Loucy (cell line): ENCODE measurements around the gene POLR3E.

Experiments
- H2AFZ ChIP-seq: fragments of 200-600 bp; sonication (generic); 2 replicates; pipeline ENCODE4 v1.6.0; 2016; ENCODE audit warnings: antibody characterized with exemption, mild to moderate bottlenecking, low read length, moderate library complexity
- H3F3A ChIP-seq: fragments of 200-600 bp; 2 replicates; pipeline ENCODE4 v1.6.0; 2016; ENCODE audit warnings: antibody characterized with exemption, low read depth, mild to moderate bottlenecking
- H3K27me3 ChIP-seq: fragments of 200-600 bp; sonication (generic); 2 replicates; pipeline ENCODE4 v1.6.1; 2014; ENCODE audit warnings: low read length, mild to moderate bottlenecking; ENCODE audit not compliant: insufficient read depth, poor library complexity, severe bottlenecking
- H3K36me3 ChIP-seq: fragments of 200-600 bp; sonication (generic); 2 replicates; pipeline ENCODE4 v1.6.1; 2016; ENCODE audit warnings: low read length; ENCODE audit not compliant: insufficient read depth
- H3K4me1 ChIP-seq: fragments of 200-600 bp; sonication (generic); 2 replicates; pipeline ENCODE4 v1.5.1; 2014; ENCODE audit warnings: low read length, mild to moderate bottlenecking; ENCODE audit not compliant: insufficient read depth, poor library complexity, severe bottlenecking
- H3K4me2 ChIP-seq: fragments of 200-600 bp; sonication (generic); 2 replicates; pipeline ENCODE4 v1.6.0; 2014; ENCODE audit warnings: antibody characterized with exemption, low read length, low read depth, mild to moderate bottlenecking; ENCODE audit not compliant: poor library complexity, severe bottlenecking
- H3K4me3 ChIP-seq: fragments of 200-600 bp; sonication (generic); 2 replicates; pipeline ENCODE4 v1.5.1; 2014; ENCODE audit warnings: low read length, mild to moderate bottlenecking, mixed read lengths; ENCODE audit not compliant: poor library complexity, severe bottlenecking
- H3K79me2 ChIP-seq: fragments of 200-600 bp; sonication (generic); 2 replicates; pipeline ENCODE4 v1.6.1; 2014; ENCODE audit warnings: low read length; ENCODE audit not compliant: insufficient read depth
- H3K9ac ChIP-seq: fragments of 200-600 bp; sonication (generic); 2 replicates; pipeline ENCODE4 v1.6.0; 2014; ENCODE audit warnings: mild to moderate bottlenecking, low read depth, low read length, moderate library complexity; ENCODE audit not compliant: poor library complexity, severe bottlenecking
- H3K9me2 ChIP-seq: fragments of 200-600 bp; sonication (generic); replicated peaks from 2 replicates; pipeline ENCODE4 v1.6.1; 2016; ENCODE audit warnings: low read depth, low read length, mixed read lengths
- H3K9me3 ChIP-seq: fragments of 200-600 bp; sonication (generic); 2 replicates; pipeline ENCODE4 v1.6.1; 2014; ENCODE audit warnings: mild to moderate bottlenecking, antibody characterized with exemption, low read length, low read depth; ENCODE audit not compliant: insufficient read depth
- H4K20me1 ChIP-seq: fragments of 200-600 bp; sonication (generic); 2 replicates; pipeline ENCODE4 v1.6.0; 2014; ENCODE audit warnings: antibody characterized with exemption, low read length, mild to moderate bottlenecking; ENCODE audit not compliant: insufficient read depth, poor library complexity, severe bottlenecking
- EZH2phosphoT487 ChIP-seq: fragments of 200-600 bp; IDR thresholded peaks from 2 replicates; pipeline ENCODE4 v1.6.1; 2018; ENCODE audit warnings: antibody characterized with exemption, mild to moderate bottlenecking, moderate library complexity, borderline replicate concordance
- TF ChIP-seq, protein P1 (sequence below): fragments of 200-600 bp; sonication (generic); conservative IDR thresholded peaks from 2 replicates; pipeline ENCODE4 v1.5.1; 2014; ENCODE audit warnings: mild to moderate bottlenecking, antibody characterized with exemption, low read length

The POLR3E gene

DNA sequence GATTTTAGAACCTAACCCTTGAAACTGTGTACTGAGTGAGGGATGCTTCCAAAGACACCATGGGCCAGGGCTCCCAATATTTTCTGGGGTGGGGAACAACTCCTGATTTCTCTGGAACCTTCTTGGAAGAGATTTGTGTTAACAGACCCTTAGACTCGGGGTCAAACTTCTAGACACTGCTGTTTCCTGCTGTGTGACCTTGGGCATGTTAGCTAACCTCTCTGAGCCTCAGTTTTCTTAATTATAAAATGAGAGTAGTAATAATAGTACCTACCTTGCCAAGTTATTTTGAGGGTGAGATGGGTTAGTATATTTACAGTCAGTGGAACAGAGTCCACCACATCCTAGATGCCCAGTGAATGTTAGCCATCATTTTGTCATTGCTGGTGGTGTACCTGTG is 18.8 kb downstream of the POLR3E start:
- TF ChIP-seq, protein P1, sequence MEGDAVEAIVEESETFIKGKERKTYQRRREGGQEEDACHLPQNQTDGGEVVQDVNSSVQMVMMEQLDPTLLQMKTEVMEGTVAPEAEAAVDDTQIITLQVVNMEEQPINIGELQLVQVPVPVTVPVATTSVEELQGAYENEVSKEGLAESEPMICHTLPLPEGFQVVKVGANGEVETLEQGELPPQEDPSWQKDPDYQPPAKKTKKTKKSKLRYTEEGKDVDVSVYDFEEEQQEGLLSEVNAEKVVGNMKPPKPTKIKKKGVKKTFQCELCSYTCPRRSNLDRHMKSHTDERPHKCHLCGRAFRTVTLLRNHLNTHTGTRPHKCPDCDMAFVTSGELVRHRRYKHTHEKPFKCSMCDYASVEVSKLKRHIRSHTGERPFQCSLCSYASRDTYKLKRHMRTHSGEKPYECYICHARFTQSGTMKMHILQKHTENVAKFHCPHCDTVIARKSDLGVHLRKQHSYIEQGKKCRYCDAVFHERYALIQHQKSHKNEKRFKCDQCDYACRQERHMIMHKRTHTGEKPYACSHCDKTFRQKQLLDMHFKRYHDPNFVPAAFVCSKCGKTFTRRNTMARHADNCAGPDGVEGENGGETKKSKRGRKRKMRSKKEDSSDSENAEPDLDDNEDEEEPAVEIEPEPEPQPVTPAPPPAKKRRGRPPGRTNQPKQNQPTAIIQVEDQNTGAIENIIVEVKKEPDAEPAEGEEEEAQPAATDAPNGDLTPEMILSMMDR = no peak
- no peak for TF ChIP-seq EZH2phosphoT487
- Histone ChIP-seq H3K27me3 (no peaks in the 10 kb centered on the region), H2AFZ (no peak overlapping the region), H3K4me3 (no peak overlapping the region), H3K4me1 (no peaks in the 10 kb centered on the region), H3K4me2 (no peak overlapping the region), H3K9me2 (no peaks in the 10 kb centered on the region), H3K36me3 (peaks cover 72% of the 10 kb centered on the region; the same call in 1 of the 2 replicates), H4K20me1 (peaks cover 2% of the 10 kb centered on the region), H3K9me3 (no peaks in the 10 kb centered on the region), H3F3A (no peaks in the 10 kb centered on the region), H3K79me2 (no peaks in the 10 kb centered on the region), H3K9ac (no peak overlapping the region)

- Histone ChIP-seq H4K20me1 (peaks cover 2% of the 10 kb centered on the region), H3K9me2 (no peaks in the 10 kb centered on the region), H3K4me3 (no peak overlapping the region), H3F3A (no peaks in the 10 kb centered on the region), H3K27me3 (no peaks in the 10 kb centered on the region), H3K79me2 (no peaks in the 10 kb centered on the region), H3K9ac (no peak overlapping the region), H3K4me1 (no peaks in the 10 kb centered on the region), H3K36me3 (peaks cover 69% of the 10 kb centered on the region; the same call in 1 of the 2 replicates), H3K4me2 (no peak overlapping the region), H2AFZ (no peak overlapping the region), H3K9me3 (no peaks in the 10 kb centered on the region)
- TF ChIP-seq EZH2phosphoT487 = no peak
- TF ChIP-seq, protein P1 = no peak
Observed at GRCh38 chr16:22316411-22316811, 19.2 kb downstream of the POLR3E start.

DNA sequence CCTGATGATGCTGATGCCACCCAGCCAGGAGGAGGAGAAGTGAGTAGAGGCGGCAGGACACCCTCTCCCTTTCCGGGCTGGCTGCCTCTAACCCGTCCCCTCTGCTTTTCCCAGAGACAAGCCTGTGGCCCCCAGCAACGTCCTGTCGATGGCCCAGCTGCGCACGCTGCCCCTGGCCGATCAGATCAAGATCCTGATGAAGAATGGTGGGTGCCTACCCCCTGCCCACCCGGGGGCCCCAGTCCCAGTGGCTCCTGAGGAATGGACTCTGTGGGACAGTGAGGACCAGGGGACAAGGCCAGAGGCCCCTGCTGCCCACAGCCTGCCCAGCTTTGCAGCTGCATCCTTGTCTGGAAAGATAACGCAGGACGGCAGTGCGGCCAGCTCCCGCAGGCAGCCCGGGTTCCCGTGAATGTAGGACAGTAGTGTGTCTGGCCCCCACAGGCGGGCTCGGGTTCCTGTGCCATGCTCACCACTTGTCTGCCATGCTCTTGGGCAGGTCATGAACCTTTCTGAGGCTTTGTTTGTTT is 19.9 kb downstream of the POLR3E start:
- no peak overlapping the region for H3K4me2 ChIP-seq
- no peaks in the 10 kb centered on the region for H3F3A ChIP-seq
- peaks cover 70% of the 10 kb centered on the region; the same call in 1 of the 2 replicates for H3K36me3 ChIP-seq
- no peak overlapping the region for H3K9ac ChIP-seq
- H3K79me2 ChIP-seq = no peaks in the 10 kb centered on the region
- TF ChIP-seq EZH2phosphoT487 = no peak
- TF ChIP-seq, protein P1 = no peak
- H3K4me1 ChIP-seq = no peaks in the 10 kb centered on the region
- H3K4me3 ChIP-seq = no peak overlapping the region
- peaks cover 2% of the 10 kb centered on the region for H4K20me1 ChIP-seq
- no peaks in the 10 kb centered on the region for H3K9me3 ChIP-seq
- H3K9me2 ChIP-seq = no peaks in the 10 kb centered on the region
- H2AFZ ChIP-seq = no peak overlapping the region
- no peaks in the 10 kb centered on the region for H3K27me3 ChIP-seq
